Activated CD4-positive, alpha-beta T cell treated with anti-CD3 and anti-CD28 coated beads for 1 hour (primary cell): Measurements from ENCODE around the gene SLC2A6.

ENCODE experiments used
- DNase-seq: peaks from one replicate; pipeline ENCODE4 v3.0.0-alpha.2; 2020

SLC2A6 gene

GRCh38 chr9:133515615-133516255, 36.8 kb upstream of the SLC2A6 start:
- DNase-seq, result no peak

GRCh38 chr9:133515240-133515610, 36.3 kb upstream of the SLC2A6 start:
- no peak for DNase-seq

- DNase-seq, result no peak
Measured at GRCh38 chr9:133514460-133515239, 35.8 kb upstream of the SLC2A6 start.

- no peak for DNase-seq
Measured at GRCh38 chr9:133513214-133514100, 34.6 kb upstream of the SLC2A6 start.

- DNase-seq, result no peak
Measured at GRCh38 chr9:133512253-133513213, 33.6 kb upstream of the SLC2A6 start.

- DNase-seq, result no peak
Measured at GRCh38 chr9:133511607-133512006, 32.7 kb upstream of the SLC2A6 start.

- DNase-seq, result no peak
Measured at GRCh38 chr9:133510926-133511505, 32.1 kb upstream of the SLC2A6 start.

GRCh38 chr9:133509179-133510083, 30.5 kb upstream of the SLC2A6 start:
- DNase-seq, result no peak

- DNase-seq, result no peak
Measured at GRCh38 chr9:133508046-133508445, 29.1 kb upstream of the SLC2A6 start.

- no peak for DNase-seq
Measured at GRCh38 chr9:133507246-133507965, 28.5 kb upstream of the SLC2A6 start.

GRCh38 chr9:133506653-133507038, 27.7 kb upstream of the SLC2A6 start:
- no peak for DNase-seq

GRCh38 chr9:133505901-133506652, 27.2 kb upstream of the SLC2A6 start:
- no peak for DNase-seq

GRCh38 chr9:133505186-133505830, 26.4 kb upstream of the SLC2A6 start:
- DNase-seq, result no peak

GRCh38 chr9:133502112-133502511, 23.2 kb upstream of the SLC2A6 start:
- no peak for DNase-seq

GRCh38 chr9:133499892-133500270, 21.0 kb upstream of the SLC2A6 start:
- DNase-seq, result no peak

GRCh38 chr9:133499132-133499891, 20.4 kb upstream of the SLC2A6 start:
- DNase-seq, result no peak

GRCh38 chr9:133496861-133497842, 18.3 kb upstream of the SLC2A6 start:
- DNase-seq, result no peak
